HG03520 (cell line): ENCODE measurements around the gene ZNF786.
"Not testable (repeated sequence)": the region's sequence is repeated elsewhere in the genome, so short reads cannot be mapped to it uniquely, and the experiment has no call there.

Experiments
- ATAC-seq: cut with Tn5 transposase; IDR thresholded peaks from one replicate; pipeline ENCODE4 v1.9.1; 2021; ENCODE audit warnings: mild to moderate bottlenecking, moderate library complexity; ENCODE audit not compliant: unreplicated experiment

The ZNF786 gene

DNA sequence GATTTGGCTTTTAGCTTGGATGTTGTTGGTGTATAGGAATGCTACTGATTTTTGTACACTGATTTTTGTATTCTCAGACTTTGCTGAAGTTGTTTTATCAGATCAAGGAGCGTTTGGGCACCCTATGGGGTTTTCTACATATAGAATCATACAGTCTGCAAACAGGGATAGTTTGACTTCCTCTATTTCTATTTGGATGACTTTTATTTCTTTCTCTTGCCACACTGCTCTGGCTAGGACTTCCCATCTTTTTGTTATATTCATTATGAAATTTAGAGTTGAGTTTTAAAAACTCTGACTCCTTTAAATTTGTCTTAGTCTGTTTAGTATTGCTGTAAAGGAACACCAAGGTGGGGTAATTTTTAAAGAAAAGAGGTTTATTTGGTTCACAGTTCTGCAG is 4.7 kb downstream of the ZNF786 start:
- ATAC-seq, result no peak

- no peak for ATAC-seq
These were observed 6.1 kb downstream of the ZNF786 start for GRCh38 chr7:149084407-149084806.

DNA sequence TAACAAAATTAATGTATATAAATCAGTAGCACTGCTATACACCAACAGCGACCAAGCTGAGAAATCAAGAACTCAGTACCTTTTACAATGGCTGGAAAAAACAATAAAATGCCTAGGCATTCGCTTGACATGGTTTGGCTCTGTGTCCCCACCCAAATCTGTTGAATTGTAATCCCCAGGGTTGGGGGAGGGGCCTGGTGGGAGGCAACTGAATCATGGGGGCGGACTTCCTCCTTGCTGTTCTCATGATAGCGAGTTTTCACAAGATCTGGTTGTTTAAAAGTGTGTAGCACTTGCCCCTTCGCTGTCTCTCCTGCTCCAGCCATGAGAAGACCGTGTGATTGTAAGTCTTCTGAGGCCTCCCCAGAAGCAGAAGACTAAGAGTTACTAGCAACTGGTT is 8.6 kb downstream of the ZNF786 start:
- no peak for ATAC-seq

DNA sequence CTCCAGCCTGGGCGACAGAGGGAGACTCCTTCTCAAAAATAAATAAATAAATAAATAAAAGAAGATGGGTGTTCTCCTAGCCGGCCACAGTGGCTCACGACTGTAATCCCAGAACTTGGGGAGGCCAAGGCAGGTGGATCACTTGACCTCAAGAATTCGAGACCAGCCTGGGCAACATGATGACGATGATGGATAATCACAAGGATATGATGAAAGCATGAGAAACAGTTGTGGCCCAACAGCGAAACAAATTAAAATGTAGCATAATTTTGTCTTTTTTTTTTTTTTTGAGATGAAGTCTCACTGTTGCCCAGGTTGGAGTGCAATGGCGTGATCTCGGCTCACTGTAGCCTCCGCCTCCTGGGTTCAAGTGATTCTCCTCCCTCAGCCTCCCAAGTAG is 12.9 kb downstream of the ZNF786 start:
- no peak for ATAC-seq

DNA sequence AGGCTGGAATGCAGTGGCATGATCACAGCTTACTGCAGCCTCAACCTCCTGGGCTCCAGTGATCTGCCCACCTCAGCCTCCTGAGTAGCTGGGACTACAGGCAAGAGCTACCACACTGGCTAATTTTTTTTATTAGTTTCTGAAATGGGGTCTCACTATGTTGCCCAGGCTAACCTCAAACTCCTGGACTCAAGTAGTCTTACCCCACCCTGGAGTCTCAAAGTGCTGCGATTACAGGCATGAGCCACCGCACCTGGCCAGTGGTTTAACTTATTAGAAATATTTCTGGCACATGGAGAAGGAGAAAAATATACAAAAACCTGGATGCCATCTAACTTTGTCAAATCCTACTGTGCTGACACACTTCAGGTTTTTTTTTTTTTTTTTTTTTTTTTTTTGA is 15.2 kb downstream of the ZNF786 start:
- ATAC-seq, result no peak

DNA sequence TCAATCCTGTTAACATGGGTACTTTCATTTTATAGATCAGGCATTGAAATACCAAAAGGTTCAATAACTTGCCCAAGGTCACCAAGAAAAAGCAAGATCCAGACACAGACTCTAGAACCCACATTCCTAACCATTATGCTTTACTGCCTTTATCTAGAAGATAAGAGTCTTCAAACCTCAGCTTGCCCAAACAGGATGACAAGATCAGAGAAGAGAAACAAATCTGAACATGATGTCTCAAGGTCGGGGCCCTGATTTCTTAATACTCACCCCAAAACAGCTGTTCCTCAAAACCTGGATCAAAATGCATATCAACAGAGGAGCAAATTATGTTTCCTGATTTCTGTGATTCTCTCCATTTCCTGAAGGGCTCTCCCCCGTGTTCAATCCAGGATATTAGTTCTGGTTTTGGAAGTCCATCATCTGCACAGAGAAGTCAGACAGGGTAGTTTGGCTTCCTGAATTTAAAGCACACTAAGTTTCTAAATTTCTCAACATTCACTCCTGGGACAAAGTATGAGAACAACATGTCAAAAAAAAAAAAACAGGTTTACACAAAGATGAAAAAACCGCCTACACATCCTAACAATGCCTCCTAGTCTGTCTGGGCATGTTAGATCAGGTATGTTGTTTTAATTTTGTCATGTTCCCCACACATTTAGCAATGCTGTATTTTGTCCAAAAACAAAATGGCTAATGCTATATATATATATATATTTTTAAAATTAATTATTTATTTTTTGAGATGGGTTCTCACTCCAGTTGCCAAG is 16.2 kb downstream of the ZNF786 start:
- no peak for ATAC-seq

DNA sequence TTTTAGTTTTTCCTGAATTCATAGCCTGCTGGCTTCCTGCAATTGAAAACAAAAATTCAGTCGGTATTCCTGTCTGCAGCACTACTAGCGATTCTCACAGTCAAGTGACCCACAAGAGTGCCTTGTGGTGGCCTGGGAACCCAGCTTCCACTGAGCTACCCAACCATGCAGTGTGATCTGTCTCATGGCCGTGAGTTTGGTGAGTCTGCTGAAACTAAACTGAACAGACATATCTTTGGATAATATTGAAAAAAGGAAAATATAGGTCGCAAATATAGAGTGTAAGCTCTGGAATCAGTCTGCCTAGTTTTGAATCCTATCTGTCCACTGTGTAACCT is 18.1 kb downstream of the ZNF786 start:
- ATAC-seq, result no peak

GRCh38 chr7:149071641-149072437 is 18.7 kb downstream of the ZNF786 start:
- ATAC-seq, result no peak

- no peak for ATAC-seq
These were observed 19.3 kb downstream of the ZNF786 start for GRCh38 chr7:149071182-149071635.

DNA sequence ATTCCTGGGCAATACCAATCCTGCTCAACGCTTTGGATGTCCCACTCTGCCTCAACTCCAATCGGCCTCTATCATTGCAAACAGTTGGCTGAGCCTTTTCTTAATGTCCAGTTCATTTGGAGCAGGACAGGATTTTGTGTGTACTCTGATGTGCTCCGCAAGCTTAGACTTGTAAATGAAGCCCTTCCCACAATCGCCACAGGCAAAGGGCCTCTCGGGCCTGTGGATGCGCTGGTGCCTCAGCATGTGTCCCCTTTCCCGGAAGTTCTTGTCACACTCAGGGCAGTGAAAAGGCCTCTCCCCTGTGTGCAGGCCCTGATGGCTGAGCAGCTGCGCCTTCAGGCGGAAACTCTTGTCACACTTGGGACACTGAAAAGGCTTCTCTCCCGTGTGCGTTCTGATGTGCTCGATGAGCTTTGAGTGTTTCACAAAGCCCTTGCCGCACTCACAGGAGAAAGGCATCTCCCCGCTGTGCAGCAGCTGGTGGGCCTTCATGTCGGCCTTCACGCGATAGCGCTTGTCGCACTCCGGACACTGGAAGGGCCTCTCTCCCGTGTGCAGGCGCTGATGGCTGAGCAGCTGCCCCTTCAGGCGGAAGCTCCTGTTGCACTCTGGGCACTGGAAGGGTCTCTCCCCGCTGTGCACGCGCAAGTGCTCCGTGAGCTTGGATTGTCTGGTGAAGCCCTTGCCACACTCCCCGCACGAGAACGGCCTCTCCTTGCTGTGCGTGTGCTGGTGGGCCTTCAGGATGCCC is 20.0 kb downstream of the ZNF786 start:
- no peak for ATAC-seq

DNA sequence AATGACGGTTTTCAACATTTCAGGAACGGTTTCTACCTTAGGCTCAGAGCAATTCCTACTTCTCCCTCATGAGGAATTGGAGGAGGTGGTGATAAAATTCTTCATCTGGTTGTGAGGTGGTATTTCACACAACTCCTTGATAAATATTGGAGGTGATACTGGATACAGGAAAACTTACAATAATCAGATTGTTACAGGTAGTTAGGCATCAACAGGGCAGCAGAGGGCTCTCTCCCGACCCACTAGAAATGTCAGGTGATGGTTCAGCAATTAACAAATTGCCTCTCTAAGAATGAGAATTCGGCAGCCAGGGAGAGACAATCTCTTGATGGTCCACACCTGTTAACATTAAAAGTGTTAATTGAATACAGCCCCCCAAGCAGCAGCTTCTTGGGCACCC is 22.6 kb downstream of the ZNF786 start:
- no peak for ATAC-seq

GRCh38 chr7:149063476-149063875 is 27.0 kb downstream of the ZNF786 start:
- ATAC-seq, result no peak

- ATAC-seq, result not testable (repeated sequence)
These were observed 28.2 kb downstream of the ZNF786 start for GRCh38 chr7:149062217-149062899.

GRCh38 chr7:149060156-149060555 is 30.4 kb downstream of the ZNF786 start:
- no peak for ATAC-seq

DNA sequence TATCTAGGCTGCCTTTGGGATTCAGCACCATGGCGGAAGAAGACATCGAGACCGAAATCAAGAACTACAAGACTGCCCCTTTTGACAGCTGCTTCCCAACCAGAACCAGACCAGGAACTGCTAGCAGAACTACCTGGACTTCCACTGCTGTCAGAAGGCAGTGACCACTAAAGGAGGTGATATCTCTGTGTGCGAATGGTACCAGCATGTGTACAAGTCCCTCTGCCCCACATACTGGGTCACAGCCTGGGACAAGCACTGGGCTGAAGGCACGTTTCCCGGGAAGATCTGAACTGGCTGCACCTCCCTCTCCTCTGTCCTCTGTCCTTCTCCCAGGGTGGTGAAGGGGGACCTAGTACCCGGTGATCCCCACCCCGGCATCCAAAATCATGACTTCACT is 36.6 kb downstream of the ZNF786 start:
- no peak for ATAC-seq

- ATAC-seq, result no peak
These were observed 37.1 kb downstream of the ZNF786 start for GRCh38 chr7:149053384-149053783.

DNA sequence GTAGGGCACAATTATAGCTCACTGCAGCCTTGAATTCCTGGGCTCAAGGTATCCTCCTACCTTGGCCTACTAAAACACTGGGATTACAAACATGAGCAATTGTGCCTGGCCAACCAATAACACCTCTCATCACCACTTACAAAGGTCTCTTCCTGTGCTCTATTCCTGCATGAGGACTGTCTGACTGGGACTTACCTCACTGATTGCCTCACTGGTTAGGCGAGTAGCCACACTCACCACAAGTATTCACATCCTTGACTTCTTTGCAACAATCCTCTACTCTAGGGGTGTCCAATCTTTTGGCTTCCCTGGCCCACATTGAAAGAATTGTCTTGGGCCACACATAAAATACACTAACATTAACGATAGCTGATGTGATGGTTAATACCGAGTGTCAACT is 39.6 kb downstream of the ZNF786 start:
- ATAC-seq, result no peak

DNA sequence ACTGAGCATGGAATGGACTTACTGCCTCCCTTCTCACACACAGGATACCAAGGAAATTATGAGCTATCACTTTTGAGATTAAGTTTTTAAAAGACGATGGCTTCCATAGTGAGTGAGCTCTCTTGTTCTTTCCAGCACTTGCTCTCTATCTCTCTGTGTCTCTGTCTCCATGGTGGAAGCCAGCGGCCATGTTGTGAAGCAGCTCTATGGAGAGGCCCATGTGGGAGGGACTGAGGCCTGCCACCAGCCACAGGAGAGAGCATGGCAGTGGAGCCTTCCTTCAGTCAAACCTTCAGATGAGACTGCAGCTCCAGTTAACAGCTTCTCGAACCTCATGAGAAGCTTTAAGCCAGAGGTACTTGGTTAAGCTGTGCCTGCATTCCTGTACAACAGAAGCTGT is 41.7 kb downstream of the ZNF786 start:
- ATAC-seq, result no peak

DNA sequence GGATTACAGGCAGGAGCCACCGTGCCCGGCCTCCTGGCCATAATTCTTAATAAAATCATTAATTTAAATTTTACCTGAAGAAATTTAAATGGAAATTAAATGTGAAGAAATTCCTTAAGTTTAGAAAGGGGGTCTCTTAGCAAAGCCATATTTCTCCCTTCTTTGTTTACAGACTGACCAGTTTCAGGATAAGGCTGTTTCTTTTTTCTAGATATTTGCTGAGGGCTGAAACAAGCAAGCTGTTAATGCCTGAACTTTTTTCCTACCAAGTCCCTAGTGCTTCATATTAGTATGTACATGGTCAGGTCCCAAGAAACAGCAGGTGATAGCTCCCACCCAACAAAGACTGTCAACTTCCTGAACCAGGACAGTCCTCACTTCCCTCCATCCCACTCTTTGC is 44.1 kb downstream of the ZNF786 start:
- no peak for ATAC-seq

DNA sequence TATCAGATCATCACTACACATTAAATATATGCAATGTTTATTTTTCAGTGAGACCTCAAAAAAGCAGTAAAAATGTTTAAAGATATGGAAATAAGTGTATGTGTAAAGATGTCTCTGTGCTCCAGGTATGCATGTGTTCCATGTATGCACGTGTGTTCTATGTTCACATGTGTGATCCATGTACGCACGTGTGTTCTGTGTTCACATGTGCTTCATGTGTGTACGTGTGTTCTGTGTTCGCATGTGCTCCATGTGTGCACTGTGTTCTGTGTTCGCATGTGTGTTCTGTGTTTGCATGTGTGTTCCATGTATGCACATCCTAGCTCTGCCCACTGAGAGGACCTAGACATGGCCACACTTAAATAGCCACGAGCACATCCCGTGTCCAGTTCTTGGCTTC is 46.6 kb downstream of the ZNF786 start:
- ATAC-seq, result no peak

- no peak for ATAC-seq
These were observed 49.2 kb downstream of the ZNF786 start for GRCh38 chr7:149041350-149041749.
